HG03565 (cell line): ENCODE data around the gene AAMP.

ENCODE experiments used
- ATAC-seq: cut with Tn5 transposase; IDR thresholded peaks from one replicate; pipeline ENCODE4 v1.9.1; 2021; ENCODE audit warnings: mild to moderate bottlenecking, moderate library complexity; ENCODE audit not compliant: unreplicated experiment

Gene AAMP

DNA sequence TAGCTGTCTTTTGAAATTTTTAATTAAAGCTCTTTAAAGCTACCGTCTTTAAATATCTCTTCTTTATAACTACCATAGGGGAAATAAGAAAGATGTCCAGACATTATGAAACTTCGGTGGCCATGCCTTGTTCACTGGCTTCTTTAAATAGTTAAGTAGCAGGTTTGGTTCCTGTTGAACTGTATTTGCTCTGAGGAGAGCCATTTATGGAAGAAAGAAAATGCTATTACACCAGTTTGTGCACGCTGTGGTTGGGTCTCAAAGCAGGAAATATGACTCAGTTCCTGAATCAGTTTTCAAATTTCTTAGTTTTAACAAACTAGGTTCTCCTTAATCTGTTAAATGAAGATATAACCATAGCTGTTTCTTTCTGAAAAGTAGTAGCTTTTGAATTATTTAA lies 40.7 kb downstream of the AAMP start:
- peak; percentile 87 for ATAC-seq

DNA sequence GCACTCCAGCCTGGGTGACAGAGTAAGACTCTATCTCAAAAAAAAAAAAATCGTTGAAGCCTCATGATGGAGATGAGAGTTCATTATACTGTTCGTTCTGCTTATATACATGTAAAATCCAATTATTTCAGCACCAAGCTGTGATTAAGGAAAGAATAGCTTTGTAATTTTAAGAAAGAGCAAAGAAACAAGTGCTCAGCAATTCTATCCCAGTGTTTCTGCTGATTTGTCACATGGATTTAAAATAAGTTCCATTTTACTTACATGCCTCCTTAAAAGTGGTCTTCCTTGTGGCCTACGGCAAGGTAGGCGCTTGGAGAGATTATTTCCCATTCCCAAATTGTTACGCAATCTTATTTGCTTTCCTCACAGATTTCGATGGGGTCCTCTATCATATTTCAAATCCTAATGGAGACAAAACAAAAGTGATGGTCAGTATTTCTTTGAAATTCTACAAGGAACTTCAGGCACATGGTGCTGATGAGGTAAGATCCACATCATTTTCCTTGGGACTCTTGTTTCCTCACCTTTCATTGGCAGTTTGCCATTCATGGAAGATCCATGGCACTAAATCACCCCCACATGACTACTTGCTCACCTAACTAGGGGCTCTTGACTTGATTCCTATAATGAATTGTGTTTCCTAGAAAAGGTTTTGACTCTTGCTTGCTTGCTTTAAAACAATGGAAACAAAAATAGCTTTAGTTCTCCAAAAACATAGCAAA lies 41.4 kb downstream of the AAMP start:
- no peak for ATAC-seq

DNA sequence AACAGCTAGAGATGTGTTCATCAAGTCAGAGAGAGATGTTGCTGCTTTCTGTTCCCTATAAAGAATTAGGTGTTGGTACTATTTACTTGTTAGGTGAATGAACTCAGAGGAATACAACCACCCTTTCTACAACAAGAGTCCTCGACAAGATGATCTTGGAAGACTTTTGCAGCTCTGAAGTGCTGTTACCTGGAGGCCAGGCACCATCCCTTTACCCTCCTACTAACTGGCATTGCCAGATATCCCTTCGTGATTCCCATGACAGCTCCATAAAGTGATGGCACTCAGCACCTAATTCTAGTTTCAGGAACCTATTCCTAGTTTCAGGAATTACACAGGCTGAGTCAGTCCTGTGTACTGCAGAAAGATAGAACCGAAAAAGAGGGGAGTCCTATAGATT lies 43.0 kb downstream of the AAMP start:
- no peak for ATAC-seq

DNA sequence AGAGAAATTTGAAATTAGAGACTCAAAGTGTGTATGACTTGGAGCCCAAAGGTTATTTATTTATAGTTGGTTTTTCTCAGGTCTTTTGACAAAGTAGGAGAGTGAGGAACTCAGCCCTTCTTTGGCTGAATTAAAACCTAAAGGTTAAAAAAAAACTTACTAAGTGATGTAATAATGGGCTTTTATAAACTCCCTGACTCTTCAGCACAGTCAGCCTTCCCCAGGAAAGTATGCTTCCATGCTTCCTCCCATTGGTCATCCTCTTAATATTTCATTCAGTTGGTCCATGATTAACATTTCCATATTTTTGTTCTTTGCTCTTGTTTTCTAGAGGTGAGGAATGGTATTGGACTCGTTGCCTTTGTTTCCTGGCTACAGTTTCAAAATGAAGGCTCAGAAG lies 45.8 kb downstream of the AAMP start:
- no peak for ATAC-seq

DNA sequence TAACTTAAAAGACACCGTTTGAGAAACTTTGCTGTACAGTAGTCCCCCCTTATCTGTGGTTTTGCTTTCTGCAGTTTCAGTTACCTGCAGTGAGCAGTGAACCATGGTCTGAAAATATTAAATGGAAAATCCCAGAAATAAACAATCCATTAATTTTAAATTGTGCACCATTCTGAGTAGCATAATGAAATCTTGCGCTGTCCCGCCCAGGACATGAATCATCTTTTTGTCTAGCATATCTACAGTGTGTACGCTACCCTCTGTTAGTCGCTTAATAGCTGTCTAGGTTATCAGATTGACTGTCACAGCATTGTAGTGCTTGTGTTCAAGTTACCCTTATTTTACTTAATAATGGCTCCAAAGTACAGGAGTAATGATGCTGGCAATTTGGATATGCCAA lies 46.9 kb downstream of the AAMP start:
- ATAC-seq: no peak

DNA sequence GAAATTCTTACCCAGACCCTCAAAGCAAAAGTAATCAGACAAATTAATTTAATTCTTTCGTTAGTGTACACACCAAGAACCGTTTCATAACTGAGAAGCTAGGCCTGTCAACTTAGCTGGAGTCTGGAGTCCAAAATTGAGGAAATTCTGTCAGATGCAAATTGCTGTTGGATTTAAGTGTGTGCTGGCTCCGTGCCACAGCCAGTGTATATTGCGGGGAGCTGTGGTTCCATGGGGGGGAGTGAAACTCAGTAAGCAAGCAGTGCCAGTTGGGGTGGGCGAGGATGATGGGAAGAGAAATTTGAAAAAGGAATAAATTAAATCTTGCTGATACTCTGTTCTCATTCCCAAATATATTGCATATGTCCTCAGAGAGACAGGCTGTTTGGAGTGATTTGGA lies 48.9 kb downstream of the AAMP start:
- no peak for ATAC-seq

DNA sequence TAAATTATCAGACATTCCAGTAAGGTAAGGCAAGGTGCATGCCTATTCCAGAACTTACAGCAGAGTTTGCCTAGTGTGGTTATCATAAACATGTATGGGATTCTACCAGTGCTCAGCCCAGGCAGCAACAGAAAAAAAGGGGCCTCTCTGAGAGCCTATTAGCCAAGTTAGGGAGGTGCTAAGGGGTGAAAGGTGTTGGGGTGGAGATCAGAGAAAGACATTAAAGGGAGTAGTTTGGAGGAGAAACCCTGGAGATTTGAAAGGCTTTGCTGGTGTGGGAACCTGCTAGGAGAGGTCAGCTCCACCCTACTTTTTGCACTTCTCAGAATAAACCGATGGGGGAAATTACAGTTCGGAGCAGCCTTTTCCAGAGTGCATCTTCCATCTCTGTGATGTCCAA lies 50.0 kb downstream of the AAMP start:
- ATAC-seq: no peak

DNA sequence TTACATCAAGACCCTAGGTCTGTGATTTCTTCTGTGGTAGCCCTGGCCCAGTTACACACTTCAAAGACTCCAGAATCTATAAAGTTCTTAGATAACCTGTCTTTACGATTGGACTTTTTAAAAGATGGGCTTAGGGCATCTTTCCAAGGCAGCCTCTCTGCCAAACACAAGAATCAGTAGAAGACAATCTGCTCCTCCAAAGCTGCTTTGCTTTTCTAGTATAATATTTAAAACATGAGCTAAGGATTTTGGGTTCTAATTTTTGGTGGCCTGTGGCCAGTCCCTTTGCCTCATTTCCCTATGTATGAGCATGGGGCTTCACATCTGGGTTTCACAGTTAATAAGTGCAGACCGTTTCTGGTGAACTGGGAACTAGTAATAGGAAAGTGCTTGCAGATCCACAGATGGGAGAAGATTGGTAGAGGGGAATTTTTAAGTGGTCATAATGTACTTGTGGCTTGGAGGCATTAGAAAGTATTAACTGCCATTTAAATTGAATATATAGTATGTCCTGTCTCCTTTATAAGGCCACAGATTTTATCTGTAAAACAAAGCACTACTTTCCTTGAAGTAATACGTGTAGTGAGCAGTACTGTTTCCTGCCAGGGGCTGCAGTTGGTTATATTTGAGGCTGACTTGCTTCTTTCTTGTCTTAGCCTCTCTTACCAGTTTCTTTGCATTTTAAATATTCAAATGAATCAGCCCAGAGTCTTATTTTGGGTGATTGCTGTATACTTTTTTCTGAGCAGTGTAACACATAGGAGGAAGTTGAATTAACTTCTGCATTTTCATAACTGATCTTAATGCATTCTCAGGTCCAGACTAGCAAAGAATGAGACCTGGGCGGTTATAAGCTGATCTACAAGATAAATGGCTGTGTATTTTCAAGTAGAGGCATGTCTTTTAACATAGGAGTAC lies 51.4 kb downstream of the AAMP start:
- peak; percentile 38 for ATAC-seq

DNA sequence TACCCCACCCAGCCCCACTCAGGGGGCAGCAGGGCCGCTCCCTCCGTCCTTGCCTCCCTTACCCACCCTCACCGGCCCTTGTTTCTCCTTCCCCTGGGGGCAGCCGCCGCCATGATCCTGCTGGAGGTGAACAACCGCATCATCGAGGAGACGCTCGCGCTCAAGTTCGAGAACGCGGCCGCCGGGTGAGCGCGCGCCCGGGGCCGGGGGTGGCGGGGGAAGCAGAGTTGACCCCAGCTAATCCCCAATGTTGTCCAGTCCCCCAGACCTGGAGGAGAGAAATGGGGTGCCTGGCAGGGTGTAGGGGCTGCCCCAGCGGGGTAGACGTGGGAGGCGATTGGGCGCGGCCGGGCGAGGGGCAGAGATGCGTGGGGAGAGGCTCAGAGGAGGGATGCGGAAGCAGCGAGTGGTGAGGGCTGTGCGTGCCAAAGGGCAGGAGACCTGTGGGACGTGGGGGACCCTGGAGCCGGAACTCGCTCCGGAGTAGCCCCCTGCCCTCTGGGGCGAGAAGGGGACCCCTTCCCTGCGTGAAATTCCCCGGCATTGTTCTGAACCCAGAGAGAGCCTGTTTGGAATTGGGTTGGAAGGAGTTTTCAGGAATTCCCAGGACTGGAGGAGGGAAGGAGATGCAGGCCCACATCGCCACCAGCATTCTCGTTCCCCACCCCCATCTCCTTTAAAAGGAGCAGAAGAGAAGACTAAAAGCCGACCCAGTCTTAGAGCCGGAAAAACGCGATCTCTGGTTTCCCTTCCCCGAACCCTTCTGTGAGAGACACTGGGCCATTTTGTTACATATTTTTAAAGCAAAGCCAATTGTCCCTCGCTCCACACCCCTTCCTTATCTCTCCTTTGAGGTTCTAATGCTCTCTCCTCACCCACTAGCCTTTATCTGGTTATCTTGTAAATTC lies 52.3 kb downstream of the AAMP start:
- ATAC-seq: no peak

DNA sequence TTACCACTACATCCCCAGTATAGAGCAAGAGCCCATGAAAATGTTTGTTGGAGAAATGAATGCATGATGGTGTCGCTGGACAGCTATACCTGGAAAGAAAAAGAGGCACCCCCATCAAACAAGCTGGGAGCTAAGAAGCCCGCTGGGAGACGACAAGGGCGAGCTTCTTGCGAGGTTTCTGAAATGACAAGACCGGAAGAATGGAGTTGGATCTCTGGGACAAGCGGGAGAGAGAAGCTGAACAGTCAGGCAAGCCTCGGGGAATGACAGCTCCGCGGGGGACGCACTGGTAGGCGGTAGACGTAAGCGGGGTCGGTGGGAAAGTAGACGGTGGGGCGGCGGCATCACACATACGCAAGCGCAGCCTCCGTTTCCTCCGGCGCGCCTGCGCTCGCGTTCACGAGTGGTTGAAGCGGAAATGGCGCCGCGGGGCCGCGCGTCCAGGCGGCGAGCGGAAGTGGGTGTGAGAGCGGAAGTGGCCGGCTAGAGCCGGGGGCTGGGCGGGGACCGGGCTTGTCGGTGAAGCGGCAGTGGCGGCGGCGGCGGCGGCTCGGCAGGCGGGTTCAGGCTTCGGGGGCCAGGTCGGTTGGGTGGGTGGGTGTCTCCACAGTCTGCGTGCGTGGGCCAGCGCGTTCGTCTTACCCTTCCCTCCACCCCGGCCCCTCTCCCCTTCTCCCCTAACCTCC lies 53.1 kb downstream of the AAMP start, which contains the start of gene ARPC2:
TSS of gene ARPC2 (plus strand) at position 516 of the 686 bp plus-strand sequence. CDS start 282 bp downstream, outside the sequence.
- ATAC-seq: peak; percentile 56

DNA sequence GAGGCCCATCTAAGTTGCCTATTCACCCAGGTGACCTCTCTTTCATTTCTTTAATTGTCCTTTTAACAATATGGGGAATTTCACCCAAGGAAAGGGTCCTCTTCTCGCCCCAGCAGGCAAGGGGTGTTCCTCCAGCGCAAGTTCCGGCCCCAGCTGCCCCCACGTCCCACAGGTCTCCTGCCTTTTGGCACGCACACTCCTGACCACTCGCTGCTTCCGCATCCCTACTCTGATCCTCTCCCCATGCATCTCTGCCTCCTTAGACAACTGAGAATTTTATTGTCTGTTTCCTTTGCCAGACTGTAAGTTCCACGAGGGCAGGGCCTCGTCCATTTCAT lies 53.6 kb downstream of the AAMP start:
- ATAC-seq: no peak
